MM.1S (cell line): ENCODE data around the gene NCAM2.

ENCODE experiments used
- CTCF ChIP-seq: fragments of 300-600 bp; sonication (generic); IDR thresholded peaks from 2 replicates; pipeline ENCODE4 v1.5.1; 2016; ENCODE audit warnings: antibody characterized with exemption, low read length, mixed read lengths
- EZH2phosphoT487 ChIP-seq: fragments of 300-600 bp; sonication (generic); IDR thresholded peaks from 2 replicates; pipeline ENCODE4 v1.6.1; 2018; ENCODE audit warnings: antibody characterized with exemption, low read length

GRCh38 chr21:21226472-21226871, 228.3 kb downstream of the NCAM2 start:
- TF ChIP-seq CTCF (no peak), EZH2phosphoT487 (no peak)
